ENCODE data around the gene SSC4D.
"Not testable (repeated sequence)": the region's sequence is repeated elsewhere in the genome, so short reads cannot be mapped to it uniquely, and the experiment has no call there.

Gene SSC4D

DNA sequence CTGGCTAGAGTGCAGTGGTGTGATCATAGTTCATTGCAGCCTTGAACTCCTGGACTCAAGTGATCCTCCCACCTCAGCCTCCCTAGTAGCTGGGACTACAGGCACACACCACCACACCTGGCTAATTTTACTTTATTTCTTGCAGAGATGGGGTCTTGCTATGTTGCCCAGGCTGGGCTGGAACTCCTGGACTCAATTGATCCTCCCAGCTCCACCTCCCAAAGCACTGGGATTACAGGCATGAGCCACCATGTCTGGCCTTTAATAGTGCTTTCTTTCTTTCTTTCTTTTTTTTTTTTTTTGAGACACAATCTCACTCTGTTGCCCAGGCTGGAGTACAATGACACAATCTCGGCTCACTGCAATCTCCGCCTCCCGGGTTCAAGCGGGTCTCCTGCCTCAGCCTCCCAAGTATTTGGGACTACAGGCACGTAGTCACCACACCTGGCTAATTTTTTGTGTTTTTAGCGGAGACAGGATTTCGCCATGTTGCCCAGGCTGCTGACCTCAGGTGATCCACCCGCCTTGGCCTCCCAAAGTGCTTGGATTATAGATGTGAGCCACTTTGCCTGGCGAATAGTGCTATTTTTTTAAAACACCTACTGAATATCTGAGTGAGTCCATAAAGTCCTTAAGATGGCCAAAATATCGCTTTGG is 8.3 kb upstream of the SSC4D start:
- DNase-seq: not testable (repeated sequence)

DNA sequence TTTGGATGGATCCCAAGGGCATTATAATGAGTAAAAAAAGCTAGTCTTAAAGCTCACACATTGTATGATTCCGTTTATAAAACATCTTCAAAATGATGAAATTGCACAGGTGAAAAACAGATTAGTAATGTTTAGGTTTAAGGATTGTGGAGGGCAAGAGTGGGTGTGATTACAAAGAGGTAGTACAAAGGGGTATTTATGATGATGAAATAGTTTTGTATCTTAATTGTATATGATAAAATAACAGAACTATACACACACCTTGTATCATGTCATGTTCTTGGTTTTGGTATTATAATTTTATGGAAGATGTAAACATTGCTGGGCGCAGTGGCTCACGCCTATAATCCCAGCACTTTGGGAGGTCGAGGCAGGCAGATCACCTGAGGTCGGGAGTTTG is 2.8 kb upstream of the SSC4D start:
- DNase-seq: no peak

DNA sequence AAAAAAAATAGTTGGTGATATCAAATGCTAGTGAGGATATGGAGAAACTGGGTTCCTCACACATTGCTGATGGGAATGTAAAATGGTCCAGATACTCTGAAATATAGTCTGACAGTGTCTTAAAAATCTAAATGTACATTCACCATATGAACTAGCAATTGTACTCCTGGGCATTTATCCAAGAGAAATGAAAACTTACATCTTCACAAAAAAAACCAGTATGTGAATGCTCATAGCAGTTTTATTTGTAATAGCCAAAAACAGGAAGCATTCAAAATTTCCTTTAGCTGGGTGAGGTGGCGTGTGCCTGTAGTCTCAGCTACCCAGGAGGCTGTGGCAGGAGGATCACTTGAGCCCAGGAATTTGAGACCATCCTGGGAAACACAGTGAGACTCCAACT is 2.1 kb upstream of the SSC4D start:
- no peak for DNase-seq

DNA sequence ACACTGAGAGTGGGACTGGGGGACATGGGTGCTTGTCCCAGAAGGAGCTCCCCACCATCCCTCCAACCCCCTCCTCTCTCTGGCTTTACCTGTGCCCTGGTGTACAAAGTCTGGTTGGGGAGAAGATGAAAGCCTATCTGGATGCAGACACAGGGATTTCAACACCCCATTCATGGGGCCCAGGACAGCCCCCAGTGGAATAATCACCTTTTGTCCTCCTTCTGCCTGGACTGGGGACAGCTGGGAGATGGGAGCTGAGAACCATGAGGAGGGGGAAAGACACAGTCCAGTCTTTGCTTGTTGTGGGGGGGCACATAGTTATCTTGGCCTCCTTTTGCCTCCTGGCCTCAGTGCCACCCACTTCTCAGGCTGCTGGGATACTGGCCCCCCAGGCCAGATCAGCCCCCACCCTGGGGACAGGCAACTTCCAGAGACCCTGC is 1.4 kb downstream of the SSC4D start:
- DNase-seq: no peak

DNA sequence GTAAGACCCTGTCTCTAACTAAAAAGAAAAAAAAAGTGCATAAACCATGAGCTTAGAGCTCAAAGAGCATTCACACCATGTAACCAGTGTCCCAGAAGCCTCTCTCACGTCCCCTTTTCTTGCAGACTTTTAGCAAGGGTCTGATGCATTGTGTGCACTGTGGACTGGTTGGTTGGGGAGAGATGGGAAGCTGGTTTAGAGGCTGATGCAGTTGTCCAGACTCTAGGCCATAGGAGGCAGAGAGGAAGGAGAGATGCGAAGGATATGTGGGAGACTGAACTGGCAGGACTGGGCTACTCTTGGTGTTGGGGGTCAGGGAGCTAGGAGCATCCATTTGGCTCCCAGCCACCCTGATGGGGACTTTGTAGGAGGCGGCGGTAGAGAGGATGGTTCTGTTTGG is 1.8 kb downstream of the SSC4D start:
- no peak for DNase-seq

GRCh38 chr7:76405738-76406137 is 3.8 kb downstream of the SSC4D start:
- DNase-seq: no peak

GRCh38 chr7:76403780-76404494 is 5.6 kb downstream of the SSC4D start:
- peak; percentile 34 for DNase-seq

- not testable (repeated sequence) for DNase-seq
Measured at GRCh38 chr7:76403097-76403496, 6.4 kb downstream of the SSC4D start.

GRCh38 chr7:76400248-76400647 is 9.2 kb downstream of the SSC4D start:
- no peak for DNase-seq

GRCh38 chr7:76397409-76398183 is 11.9 kb downstream of the SSC4D start:
- DNase-seq: peak; percentile 79

DNA sequence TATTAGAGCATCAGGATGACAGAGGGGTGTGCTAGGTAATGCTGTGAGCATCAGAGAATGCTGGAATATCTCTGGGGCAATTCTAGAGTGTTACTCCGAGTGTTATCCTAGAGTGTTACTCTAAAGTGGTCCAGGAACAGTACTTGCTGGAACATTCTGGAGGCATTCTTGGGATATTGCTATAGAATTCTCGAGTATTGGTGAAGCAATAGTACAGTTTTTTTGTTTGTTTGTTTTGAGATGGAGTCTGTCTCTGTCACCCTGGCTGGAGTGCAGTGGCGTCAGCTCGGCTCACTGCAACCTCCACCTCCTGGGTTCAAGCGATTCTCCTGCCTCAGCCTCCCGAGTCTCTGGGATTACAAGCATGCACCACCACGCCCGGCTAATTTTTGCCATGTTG is 12.6 kb downstream of the SSC4D start:
- DNase-seq: no peak

DNA sequence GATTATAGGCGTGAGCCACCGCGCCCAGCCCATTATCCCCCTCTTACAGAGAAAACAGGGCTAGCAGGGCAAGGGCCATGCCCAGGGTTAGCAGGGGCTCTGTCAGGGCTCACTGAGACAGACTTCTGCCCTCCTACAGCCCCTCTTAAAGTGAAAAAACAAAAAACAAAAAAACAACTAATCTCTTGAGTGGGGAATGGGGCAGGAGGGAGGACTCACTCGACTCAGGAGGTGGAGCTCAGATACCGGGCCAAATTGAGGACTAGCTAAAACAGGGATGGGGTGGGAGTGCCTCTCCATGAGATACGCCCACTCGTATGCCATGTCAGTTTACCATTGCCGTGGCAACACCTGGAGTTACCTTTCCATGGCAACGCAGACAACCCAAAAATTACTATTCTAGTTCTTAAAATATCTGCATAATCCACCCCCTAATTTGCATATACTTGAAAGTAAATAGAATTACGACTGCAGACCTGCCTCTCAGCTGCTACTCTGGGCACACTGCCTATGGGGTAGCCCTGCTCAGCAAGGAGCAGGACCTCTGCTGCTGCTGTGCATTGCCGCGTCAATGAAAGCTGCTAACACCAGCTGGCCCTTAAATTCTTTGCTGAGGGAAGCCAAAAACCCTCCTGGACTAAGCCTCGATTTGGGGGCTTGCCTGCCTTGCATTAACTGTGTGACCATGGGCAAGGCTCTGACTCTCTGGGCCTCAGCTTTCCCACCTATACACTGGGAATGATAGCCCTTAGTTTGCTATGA is 13.4 kb downstream of the SSC4D start:
- DNase-seq: peak; percentile 34

GRCh38 chr7:76395605-76395964 is 13.9 kb downstream of the SSC4D start:
- DNase-seq: not testable (repeated sequence)

GRCh38 chr7:76394957-76395356 is 14.5 kb downstream of the SSC4D start:
- no peak for DNase-seq

DNA sequence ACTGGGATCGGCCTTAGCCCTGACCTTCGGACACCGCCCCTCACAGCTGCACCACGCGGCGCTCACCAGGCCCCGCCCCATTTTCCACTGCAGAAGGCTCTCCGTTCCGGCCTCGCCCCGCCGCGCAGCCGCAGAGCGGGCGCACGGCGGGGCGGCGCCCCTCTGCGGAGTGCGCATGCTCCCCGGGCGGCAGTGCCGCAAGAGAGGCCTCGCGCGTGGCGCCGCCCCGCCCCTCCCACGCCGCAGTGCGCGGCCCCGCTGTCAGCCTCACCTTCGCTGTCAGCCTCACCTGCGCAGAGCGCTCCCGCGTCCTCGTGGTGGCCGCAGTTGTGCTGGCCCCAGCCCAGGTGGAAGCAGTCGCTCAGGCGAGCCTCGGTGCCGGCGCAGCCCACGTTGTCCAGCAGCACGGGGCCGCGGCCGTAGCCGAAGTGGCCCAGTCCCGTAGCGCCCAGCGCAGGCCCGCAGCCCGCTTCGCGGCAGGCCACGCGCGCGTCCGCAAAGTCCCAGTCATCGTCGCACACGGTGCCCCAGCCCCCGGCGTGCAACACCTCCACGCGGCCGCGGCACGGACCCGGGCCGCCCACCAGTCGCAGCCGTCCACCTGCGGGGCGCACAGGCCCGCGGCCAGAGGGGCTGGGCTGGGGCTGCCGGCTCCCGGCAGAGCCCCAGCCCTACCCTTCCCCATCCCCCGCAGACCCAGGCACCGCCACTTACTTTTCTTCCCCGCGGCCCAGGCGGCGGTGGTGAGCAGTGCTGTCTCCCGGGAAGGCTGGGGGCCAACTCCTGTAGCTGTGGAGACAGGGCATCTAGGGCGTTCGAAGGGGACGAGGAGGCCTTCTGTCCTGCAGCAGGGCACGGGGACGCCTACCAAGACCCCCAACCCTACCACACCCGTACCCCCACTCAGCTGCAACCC is 16.1 kb downstream of the SSC4D start:
- peak; percentile 92 for DNase-seq

DNA sequence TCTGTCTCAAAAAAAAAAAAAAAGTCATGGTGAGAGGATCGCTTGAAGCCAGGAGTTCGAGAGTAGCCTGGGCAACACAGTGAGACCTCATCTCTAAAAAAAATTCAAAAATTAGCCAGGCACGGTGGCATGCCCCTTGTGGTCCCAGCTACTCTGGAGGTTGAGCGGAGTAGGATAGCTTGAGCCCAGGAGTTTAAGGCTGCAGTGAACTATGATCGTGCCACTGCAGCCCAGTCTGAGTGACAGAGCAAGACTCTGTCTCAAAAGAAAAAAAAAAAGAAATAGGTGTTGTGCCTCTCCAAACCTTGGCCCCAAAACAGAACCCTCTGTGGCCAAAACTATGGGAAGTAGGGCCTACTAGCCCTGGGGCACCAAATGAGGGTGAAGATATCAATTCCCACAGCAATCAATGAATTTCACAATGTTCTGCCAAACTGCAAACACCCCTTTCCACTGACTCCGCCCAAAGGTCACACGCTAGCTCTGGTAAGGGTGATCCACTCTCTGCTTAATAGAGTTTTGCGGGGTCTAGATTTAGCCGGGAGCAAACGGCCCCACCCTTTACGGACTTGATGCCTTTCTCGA is 16.9 kb downstream of the SSC4D start:
- DNase-seq: no peak

- no peak for DNase-seq
Measured at GRCh38 chr7:76390092-76390491, 19.4 kb downstream of the SSC4D start.

DNA sequence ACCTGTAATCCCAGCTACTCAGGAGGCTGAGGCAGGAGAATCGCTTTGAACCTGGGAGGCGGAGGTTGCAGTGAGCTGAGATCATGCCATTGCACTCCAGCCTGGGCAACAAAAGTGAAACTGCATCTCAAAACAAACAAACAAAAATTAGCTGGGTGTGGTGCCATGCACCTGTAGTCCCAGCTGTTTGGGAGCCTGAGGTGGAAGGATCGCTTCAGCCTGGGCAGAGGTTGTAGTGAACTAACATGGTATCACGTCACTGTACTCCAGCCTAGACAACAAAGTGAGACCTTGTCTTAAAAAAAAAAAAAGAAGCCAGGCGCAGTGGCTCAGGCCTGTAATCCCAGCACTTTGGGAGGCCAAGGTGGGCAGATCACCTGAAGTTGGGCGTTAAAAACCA is 21.7 kb downstream of the SSC4D start:
- DNase-seq: not testable (repeated sequence)

DNA sequence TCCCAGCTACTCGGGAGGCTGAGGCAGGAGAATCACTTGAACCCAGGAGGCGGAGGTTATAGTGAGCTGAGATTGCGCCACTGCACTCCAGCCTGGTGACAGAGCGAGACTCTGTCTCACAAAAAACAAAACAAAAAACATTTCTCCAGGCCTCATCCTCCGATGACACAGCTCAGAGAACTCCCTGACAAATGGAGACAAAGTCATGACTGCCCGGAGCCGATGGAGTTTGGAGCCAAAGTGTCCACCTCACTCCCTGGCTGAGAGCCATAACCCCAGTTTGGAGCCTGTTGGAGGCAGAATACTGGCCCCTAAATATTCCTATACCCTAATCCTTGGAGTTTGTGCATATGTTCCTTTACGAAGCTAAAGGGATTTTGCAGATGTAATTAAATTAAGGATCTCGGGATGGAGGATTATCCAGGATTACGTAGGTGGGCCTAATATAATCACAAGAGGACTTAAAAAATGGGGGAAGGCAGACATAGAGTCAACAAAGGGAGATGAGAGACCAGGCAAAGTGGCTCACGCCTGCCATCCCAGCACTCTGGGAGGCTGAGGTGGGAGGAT is 22.7 kb downstream of the SSC4D start:
- no peak for DNase-seq

DNA sequence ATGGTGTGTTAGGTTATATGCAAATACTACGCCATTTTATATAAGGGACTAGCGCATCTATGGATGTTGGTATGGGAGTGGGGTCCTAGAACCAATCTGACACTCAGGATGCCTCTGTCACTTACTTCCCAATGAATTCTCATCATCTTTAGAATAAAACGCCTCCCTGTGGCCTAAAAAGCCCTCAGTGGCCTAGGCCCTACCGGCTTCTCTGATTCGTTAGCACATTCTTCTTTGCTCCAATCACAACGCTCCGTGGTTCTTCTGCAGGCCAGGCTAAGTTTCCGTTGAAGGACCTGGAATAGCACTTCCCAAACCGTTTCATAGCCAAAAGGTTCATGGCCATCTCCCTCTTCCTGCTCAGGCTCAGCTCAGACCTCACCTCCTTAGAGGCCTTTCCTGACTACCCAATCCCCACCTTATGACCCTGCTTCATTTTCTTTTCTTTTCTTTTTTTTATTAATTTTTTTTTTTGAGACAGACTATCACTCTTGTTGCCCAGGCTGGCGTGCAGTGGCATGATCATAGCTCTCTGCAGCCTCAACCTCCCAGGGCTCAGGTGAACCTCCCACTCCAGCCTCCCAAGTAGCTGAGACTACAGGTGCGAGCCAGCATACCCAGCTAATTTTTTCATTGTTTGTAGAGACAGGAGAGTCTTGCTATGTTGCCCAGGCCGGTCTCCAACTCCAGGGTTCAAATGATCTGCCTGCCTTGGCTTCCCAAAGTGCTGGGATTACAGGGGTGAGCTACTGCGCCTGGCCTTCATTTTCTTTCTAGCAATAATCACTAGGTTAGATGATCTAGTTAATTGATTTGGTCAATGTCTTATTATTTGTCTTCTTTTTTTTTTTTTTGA is 26.2 kb downstream of the SSC4D start:
- peak; percentile 51 for DNase-seq

All from hematopoietic multipotent progenitor cell treated with erythropoietin and hydrocortisone succinate and interleukin-3 and kit ligand, for 8 days (in vitro differentiated cells).